MM.1S (cell line): ENCODE results near the gene FCGR1A.
"Not testable (repeated sequence)": the region's sequence is repeated elsewhere in the genome, so short reads cannot be mapped to it uniquely, and the experiment has no call there.

Experiments used
- DNase-seq: peaks from one replicate; pipeline ENCODE4 v3.0.0-alpha.2; 2015
- H2AFZ ChIP-seq: fragments of 300-600 bp; sonication (generic); 2 replicates; pipeline ENCODE4 v1.6.0; 2016; ENCODE audit warnings: antibody characterized with exemption, low read length
- H3F3A ChIP-seq: fragments of 300-600 bp; sonication (generic); 2 replicates; pipeline ENCODE4 v1.6.1; 2016; ENCODE audit warnings: mild to moderate bottlenecking, antibody characterized with exemption, low read length, moderate library complexity, mixed read lengths; ENCODE audit not compliant: insufficient read depth
- H3K27ac ChIP-seq: fragments of 300-600 bp; sonication (generic); 2 replicates; pipeline ENCODE4 v1.5.1; 2016; ENCODE audit warnings: mild to moderate bottlenecking, low read length
- H3K27me3 ChIP-seq: fragments of 300-600 bp; sonication (generic); replicated peaks from 2 replicates; pipeline ENCODE4 v1.6.0; 2016; ENCODE audit warnings: low read length; ENCODE audit not compliant: insufficient read depth
- H3K36me3 ChIP-seq: fragments of 300-600 bp; sonication (generic); replicated peaks from 2 replicates; pipeline ENCODE4 v1.6.1; 2016; ENCODE audit warnings: mild to moderate bottlenecking, low read length, mixed read lengths; ENCODE audit not compliant: insufficient read depth
- H3K4me1 ChIP-seq: fragments of 300-600 bp; sonication (generic); 2 replicates; pipeline ENCODE4 v1.6.1; 2016; ENCODE audit warnings: low read length, mixed read lengths
- H3K4me2 ChIP-seq: fragments of 300-600 bp; sonication (generic); 2 replicates; pipeline ENCODE4 v1.6.0; 2016; ENCODE audit warnings: low read depth, low read length
- H3K4me3 ChIP-seq: fragments of 300-600 bp; sonication (generic); 2 replicates; pipeline ENCODE4 v1.5.1; 2016; ENCODE audit warnings: low read length, mixed read lengths
- H3K79me2 ChIP-seq: fragments of 300-600 bp; sonication (generic); 2 replicates; pipeline ENCODE4 v1.6.1; 2016; ENCODE audit warnings: mixed run types, low read length, mixed read lengths
- H3K9ac ChIP-seq: fragments of 300-600 bp; sonication (generic); 2 replicates; pipeline ENCODE4 v1.6.1; 2016; ENCODE audit warnings: low read length, mixed read lengths
- H3K9me2 ChIP-seq: fragments of 300-600 bp; sonication (generic); replicated peaks from 2 replicates; pipeline ENCODE4 v1.6.1; 2016; ENCODE audit warnings: mild to moderate bottlenecking, low read length, mixed read lengths; ENCODE audit not compliant: insufficient read depth
- H3K9me3 ChIP-seq: fragments of 300-600 bp; sonication (generic); replicated peaks from 2 replicates; pipeline ENCODE4 v1.6.1; 2016; ENCODE audit warnings: mild to moderate bottlenecking, low read length, mixed read lengths; ENCODE audit not compliant: insufficient read depth
- H4K20me1 ChIP-seq: fragments of 300-600 bp; sonication (generic); 2 replicates; pipeline ENCODE4 v1.6.1; 2016; ENCODE audit warnings: mild to moderate bottlenecking, low read length, moderate library complexity, mixed read lengths; ENCODE audit not compliant: insufficient read depth

The FCGR1A gene

DNA sequence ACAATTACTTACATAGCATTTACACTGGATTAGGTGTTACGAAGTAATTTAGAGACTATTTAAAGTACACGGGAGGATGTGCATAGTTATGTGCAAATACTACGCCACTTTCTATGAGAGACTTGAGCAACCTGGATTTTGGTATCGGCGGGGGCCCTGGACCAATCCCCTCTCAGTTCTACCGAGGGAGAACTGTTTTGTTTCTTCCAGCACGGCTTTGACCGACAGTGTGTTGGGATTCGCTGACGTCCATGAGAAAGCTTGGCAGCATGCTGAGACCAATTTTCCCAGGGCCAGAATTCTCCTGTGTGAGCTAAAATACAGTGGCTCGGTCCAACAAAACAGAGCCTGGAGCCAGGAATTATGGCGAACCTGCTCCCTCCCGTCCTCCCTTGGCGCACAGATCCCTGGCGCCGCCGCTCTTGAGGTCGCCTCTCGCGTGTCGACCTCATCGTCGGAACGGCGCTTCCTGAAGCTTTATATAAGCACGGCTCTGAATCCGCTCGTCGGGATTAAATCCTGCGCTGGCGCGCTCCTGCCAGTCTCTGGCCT, 49.3 kb downstream of the FCGR1A start:
- not testable (repeated sequence) for H3K36me3 ChIP-seq, H4K20me1 ChIP-seq, H3F3A ChIP-seq, H3K79me2 ChIP-seq, H3K9me2 ChIP-seq, DNase-seq, H3K4me2 ChIP-seq, H2AFZ ChIP-seq, H3K9ac ChIP-seq, H3K27ac ChIP-seq, H3K9me3 ChIP-seq, H3K27me3 ChIP-seq, H3K4me3 ChIP-seq, H3K4me1 ChIP-seq

DNA sequence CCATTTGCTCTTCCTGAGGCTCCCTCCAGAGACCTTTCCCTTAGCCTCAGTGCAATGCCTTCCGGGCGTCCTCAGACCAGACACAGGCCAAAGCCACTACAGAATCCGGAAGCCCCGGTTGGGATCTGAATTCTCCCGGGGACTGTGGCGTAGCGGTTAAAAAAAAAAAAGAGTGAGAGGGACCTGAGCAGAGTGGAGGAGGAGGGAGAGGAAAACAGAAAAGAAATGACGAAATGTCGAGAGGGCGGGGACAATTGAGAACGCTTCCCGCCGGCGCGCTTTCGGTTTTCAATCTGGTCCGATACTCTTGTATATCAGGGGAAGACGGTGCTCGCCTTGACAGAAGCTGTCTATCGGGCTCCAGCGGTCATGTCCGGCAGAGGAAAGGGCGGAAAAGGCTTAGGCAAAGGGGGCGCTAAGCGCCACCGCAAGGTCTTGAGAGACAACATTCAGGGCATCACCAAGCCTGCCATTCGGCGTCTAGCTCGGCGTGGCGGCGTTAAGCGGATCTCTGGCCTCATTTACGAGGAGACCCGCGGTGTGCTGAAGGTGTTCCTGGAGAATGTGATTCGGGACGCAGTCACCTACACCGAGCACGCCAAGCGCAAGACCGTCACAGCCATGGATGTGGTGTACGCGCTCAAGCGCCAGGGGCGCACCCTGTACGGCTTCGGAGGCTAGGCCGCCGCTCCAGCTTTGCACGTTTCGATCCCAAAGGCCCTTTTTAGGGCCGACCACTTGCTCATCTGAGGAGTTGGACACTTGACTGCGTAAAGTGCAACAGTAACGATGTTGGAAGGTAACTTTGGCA, 50.0 kb downstream of the FCGR1A start:
- not testable (repeated sequence) for H3K9me2 ChIP-seq, H2AFZ ChIP-seq, H3K27ac ChIP-seq, H3K4me2 ChIP-seq, H3K27me3 ChIP-seq, H3K36me3 ChIP-seq, H4K20me1 ChIP-seq, H3K4me3 ChIP-seq, H3K4me1 ChIP-seq, DNase-seq, H3F3A ChIP-seq, H3K9me3 ChIP-seq, H3K9ac ChIP-seq, H3K79me2 ChIP-seq

DNA sequence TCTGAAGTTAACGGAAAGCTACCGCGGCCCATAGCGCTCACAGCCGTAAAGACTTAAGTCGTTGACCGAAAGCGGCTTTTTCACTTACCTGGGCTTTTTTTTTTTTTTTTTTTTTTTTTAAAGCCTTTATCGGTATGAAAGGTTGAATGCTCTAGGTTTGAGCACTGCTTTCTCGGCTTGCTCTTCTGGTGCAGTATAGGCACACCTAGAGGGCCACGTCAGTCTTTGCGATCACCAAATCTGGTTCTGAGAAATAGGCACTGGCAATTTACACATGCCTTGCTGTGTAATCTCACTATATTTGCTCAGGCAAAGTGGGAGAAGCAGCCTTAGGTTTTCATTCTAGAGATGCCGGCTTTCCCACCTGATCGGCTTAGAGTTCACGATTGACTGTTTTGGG, 50.6 kb downstream of the FCGR1A start:
- not testable (repeated sequence) for H3K9me2 ChIP-seq, H3K4me1 ChIP-seq, H3K27ac ChIP-seq, H3F3A ChIP-seq, DNase-seq, H3K27me3 ChIP-seq, H3K9ac ChIP-seq, H3K9me3 ChIP-seq, H4K20me1 ChIP-seq, H2AFZ ChIP-seq, H3K36me3 ChIP-seq, H3K4me3 ChIP-seq, H3K4me2 ChIP-seq, H3K79me2 ChIP-seq

DNA sequence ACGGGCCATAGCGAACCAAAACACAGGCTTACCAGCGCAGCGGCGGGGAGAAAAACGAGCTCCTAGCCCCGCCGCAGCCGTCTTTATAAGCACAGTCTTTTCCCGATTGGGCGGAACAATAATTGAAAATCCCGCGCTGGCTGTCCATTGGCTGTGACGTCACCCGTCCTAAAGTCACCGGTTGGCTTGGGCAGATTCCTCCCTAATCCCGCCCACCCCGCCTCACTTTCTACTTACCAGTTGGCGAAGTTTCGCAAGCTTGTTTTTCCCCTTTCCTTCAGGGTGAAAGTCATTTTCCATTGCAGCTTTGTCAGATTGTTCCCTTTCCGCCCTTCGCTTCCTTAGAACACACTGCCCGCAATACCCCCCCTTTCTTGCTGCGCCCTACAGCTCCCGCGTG, 58.7 kb downstream of the FCGR1A start:
- not testable (repeated sequence) for H4K20me1 ChIP-seq, H3K4me2 ChIP-seq, H2AFZ ChIP-seq, H3K27ac ChIP-seq, H3K27me3 ChIP-seq, H3K9me3 ChIP-seq, DNase-seq, H3K9ac ChIP-seq, H3K36me3 ChIP-seq, H3K9me2 ChIP-seq, H3K4me3 ChIP-seq
- H3K79me2 ChIP-seq: peaks cover 29% of the 10 kb centered on the region
- H3F3A ChIP-seq: peaks cover 10% of the 10 kb centered on the region
- H3K4me1 ChIP-seq: peaks cover 11% of the 10 kb centered on the region
